Activated CD4-positive, alpha-beta T cell treated with anti-CD3 and anti-CD28 coated beads, Interleukin-2, amount 50 U/mL, for 4 hours (primary cell): ENCODE data around the gene POLR1H.
"Not testable (repeated sequence)": the region's sequence is repeated elsewhere in the genome, so short reads cannot be mapped to it uniquely, and the experiment has no call there.

Experiments
- DNase-seq, 2 experiments: peaks; one replicate each; pipeline ENCODE4 v3.0.0-alpha.2; 2020

Gene POLR1H, protein sequence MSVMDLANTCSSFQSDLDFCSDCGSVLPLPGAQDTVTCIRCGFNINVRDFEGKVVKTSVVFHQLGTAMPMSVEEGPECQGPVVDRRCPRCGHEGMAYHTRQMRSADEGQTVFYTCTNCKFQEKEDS

GRCh38 chr6:30061092-30061857 lies at the start of gene POLR1H:
TSS of gene POLR1H (plus strand) at chr6:30061265. CDS start at chr6:30061525, 260 bp downstream.
- DNase-seq, result peak; percentile 80 to 81

GRCh38 chr6:30013291-30013922 lies 47.7 kb upstream of the POLR1H start:
- no peak for DNase-seq

GRCh38 chr6:30019819-30020218 lies 41.2 kb upstream of the POLR1H start:
- DNase-seq, result no peak

GRCh38 chr6:30020626-30021025 lies 40.4 kb upstream of the POLR1H start:
- no peak for DNase-seq

DNA sequence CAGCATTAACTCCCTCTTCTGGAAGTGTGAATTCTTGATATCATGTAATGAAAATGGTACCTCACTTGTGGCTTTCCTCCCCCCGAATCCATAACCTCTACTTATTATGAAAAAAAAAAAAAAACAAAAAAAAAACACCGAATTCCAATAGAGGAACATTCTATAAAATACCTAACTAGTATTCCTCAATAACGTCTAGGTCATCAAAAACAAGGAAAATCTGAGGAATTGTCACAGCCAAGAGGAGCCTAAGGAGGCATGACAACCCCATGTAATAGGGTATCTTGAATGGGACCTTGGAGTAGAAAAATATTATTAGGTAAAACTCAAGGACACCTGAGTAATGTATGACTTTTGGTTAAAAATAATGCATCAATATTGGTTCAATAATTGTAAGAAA lies 38.9 kb upstream of the POLR1H start:
- DNase-seq, result no peak

- not testable (repeated sequence) for DNase-seq
Observed at GRCh38 chr6:30022712-30023111, 38.4 kb upstream of the POLR1H start.

DNA sequence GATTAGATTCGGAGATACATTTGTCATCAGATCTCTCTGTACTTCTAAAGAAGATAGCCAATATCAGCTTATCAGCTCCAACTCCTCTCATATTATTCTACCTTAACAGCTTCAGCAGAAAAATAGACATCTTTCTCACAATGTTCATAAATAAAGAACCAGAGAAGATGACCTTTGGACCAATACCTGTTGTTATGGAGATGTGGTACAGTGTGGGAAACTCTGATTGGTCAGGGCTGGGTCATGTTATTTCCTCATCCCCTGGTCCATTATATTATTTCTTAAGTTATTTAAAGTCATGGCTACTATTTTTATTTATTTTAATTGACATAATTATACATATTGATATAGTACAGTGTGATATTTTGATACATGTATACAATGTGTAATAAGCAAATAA lies 35.9 kb upstream of the POLR1H start:
- DNase-seq, result no peak

DNA sequence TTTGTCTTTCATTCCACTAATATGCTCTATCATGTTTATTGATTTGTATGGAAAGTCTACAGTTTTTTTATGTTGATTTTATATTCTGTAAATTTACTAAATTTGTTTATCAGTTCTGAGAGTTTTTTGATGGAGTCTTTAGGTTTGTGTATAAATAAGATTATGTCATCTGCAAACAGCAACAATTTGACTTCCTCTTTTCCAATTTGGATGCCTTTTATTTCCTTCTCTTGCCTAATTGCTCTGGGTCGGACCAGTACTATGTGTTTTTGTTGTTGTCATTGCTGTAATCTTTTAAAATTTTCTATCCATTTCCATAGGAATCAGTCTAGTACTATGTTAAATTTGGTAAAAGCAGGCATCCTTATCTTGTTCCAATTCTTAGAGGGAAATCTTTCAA lies 31.5 kb upstream of the POLR1H start:
- no peak for DNase-seq

- no peak for DNase-seq
Observed at GRCh38 chr6:30031381-30031780, 29.7 kb upstream of the POLR1H start.

GRCh38 chr6:30033440-30033839 lies 27.6 kb upstream of the POLR1H start:
- DNase-seq, result not testable (repeated sequence)

- no peak for DNase-seq
Observed at GRCh38 chr6:30035784-30036183, 25.3 kb upstream of the POLR1H start.

- no peak for DNase-seq
Observed at GRCh38 chr6:30037182-30037788, 23.8 kb upstream of the POLR1H start.

- no peak for DNase-seq
Observed at GRCh38 chr6:30041221-30041620, 19.8 kb upstream of the POLR1H start.

GRCh38 chr6:30041821-30042220 lies 19.2 kb upstream of the POLR1H start:
- no peak for DNase-seq

GRCh38 chr6:30042476-30042875 lies 18.6 kb upstream of the POLR1H start:
- DNase-seq, result no peak

GRCh38 chr6:30042914-30043313 lies 18.2 kb upstream of the POLR1H start:
- no peak for DNase-seq

DNA sequence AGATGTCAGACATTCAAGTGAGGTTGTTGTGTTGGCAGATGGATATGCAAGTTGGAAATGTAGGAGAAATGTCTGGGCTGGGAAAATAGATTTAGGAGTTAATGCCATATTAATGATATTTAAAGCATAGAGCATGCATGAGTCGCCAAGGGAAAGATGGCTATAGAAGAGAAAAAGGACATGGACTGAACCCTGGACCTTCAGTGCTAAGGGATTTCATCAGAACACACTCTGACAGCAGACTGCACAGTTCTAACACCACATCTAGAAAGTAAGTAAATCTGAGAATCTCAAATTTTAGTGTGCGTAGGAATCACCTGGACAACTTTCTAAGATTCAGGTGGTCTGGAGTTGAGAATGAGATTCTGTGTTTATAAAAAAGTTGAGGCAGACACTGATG lies 17.3 kb upstream of the POLR1H start:
- DNase-seq, result no peak

- DNase-seq, result no peak
Observed at GRCh38 chr6:30044630-30045029, 16.4 kb upstream of the POLR1H start.

- DNase-seq, result no peak
Observed at GRCh38 chr6:30047220-30047619, 13.8 kb upstream of the POLR1H start.

- DNase-seq, result no peak
Observed at GRCh38 chr6:30053682-30054081, 7.4 kb upstream of the POLR1H start.

DNA sequence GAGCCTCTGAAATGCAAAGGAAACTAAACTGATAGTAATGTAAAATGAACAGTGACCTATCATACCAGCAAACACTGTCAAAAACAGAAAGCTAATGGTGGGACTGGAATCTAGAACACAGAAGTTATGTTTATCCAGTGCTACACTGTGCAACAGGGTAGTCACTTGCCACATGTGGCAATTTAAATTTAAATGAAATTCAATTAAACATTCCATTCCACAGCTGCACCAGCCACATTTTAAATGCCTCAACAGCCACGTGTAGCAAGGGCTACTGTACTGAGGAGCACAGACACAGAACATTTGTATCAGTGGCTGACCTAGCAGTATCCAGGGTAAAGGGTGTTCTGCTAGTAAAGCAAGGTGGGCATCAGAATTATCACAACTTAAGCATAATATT lies 5.6 kb upstream of the POLR1H start:
- DNase-seq, result no peak

DNA sequence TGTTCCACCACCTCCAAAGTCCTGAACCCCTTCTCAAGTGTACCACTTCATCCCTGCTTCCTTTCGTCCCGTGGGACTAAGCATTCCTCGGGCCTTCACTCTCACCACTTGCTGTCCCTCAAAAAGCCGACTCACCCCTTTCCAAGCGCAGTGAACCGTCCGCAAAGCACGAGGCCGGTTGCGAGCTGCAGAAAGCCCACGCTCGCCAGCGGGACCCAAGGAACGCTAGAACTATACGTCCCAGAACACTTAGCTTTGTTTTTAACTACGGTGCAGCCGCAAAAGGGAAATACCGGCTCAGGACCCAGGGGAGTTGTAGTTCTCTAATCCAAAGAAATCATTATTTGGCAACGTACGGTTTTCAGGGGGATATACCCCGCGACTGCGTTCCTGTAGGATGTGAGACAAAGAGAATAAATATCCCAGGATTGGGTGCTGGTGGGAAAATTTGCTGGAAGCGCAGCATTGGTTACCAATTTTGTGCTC lies 416 bp upstream of the POLR1H start:
- DNase-seq, result no peak

DNA sequence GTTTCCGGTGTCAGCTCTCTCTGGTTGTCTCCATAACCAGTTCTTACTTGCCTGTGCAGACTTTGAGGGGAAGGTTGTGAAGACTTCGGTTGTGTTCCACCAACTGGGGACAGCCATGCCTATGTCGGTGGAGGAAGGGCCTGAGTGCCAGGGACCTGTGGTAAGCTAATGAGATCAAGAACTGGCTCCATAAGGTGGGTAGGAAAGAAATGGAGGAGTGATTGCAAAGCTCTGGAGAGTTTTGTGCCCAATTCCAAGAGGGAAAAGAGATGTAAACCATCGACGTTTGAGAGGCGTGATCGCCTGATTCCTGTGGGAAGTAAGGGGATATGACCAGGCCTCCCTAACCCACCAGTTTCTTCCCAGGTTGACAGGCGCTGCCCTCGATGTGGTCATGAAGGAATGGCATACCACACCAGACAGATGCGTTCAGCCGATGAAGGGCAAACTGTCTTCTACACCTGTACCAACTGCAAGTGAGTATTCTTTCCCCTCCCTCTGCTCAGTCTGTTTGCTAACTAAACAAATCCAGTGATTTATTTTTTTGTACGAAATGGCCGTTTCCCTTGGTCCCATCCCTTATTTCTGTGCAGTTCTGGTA lies 893 bp downstream of the POLR1H start:
- no peak for DNase-seq
